Stimulated activated CD4-positive, alpha-beta T cell treated with anti-CD3 and anti-CD28 coated beads, Interleukin-15, amount 100 ng/mL, for 48 hours (primary cell): Measurements from ENCODE around the gene TSPAN4.
A peak's percentile ranks its signal among the peaks of the same experiment; 100 is the strongest.

Experiments used
- DNase-seq, 2 donors: peaks; one replicate each; pipeline ENCODE4 v3.0.0-alpha.2; 2020; ENCODE audit warnings: low read depth in 2 of 2

The TSPAN4 gene

DNA sequence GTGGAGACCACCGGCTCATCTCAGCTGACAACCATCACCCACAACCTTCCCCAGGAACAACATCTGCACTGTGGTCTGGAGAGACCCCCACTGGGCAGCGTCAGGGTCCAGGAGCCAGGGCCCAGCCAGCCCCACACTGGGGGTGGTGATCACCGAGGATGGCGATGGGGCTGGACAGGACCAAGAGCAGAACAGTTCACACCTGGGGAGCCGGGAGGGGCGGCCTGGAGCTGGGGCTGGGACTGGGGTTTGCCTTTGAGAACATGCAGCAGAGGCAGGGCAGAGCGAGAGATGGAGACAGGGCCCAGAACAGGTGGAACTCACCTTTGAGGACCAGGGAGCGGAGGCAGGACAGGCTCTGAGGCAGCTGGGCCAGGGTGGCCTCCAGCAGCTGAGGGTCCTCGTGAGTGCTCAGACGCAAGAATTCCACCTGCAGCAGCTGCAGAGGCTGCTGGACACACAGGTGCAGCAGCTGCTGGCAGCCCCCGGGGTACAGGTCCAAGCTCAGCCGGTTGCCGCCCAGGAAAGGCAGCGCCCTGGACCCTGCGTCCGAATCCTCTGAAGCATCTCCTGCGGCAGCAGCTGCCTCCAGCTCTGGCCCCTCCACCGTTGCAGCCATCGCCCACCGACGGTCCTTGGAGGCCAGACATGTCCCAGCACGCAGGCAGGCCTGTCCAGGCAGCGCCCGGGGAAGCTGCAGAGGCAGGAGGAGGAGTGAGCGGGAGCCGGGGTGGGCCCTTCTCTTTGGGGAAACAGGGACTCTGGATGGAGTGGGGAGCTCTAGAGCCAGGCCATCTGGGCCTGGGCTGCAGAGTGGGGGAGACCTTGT lies 38.7 kb upstream of the TSPAN4 start:
- no peak for DNase-seq

- DNase-seq = no peak
Measured at GRCh38 chr11:804599-804964, 38.1 kb upstream of the TSPAN4 start.

DNA sequence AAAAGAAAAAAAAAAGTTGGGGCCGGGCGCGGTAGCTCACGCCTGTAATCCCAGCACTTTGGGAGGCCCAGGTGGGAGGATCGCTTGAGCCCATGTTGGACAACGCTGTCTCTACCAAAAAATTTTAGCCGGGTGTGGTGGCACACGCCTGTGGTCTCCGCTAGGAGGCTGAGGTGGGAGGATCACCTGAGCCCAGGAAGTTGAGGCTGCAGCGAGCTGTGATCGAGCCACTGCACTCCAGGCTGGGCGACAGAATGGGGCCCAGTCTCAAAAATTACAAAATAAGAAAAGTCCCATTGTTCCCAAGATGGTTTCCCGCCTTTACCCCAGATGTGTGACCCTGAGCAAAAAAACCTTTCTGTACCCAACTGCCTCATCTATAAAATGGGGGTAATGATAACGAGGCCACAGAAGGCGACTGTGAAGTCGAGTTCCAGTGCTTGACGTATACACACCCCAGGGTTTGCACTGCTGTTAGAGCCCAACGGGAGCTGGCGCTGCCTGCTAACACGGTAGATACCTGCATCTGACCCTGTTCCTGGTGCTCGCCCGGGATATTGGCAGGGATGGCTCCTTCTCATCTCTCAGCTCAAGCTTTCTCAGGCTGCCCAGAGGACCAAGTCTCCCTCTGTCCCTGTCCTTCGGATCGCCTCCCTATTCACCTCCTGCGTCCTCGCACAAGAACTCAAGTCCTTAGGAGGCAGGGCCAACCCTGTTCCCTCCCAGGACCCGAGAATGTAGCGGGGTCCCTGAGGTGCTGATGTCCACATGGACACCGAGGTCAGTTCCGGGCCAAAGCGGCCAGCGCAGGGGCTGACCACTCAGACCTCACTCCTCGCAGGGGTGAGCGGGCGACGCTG lies 34.0 kb upstream of the TSPAN4 start:
- DNase-seq = peak in 1 of 2 donors; percentile 41

DNA sequence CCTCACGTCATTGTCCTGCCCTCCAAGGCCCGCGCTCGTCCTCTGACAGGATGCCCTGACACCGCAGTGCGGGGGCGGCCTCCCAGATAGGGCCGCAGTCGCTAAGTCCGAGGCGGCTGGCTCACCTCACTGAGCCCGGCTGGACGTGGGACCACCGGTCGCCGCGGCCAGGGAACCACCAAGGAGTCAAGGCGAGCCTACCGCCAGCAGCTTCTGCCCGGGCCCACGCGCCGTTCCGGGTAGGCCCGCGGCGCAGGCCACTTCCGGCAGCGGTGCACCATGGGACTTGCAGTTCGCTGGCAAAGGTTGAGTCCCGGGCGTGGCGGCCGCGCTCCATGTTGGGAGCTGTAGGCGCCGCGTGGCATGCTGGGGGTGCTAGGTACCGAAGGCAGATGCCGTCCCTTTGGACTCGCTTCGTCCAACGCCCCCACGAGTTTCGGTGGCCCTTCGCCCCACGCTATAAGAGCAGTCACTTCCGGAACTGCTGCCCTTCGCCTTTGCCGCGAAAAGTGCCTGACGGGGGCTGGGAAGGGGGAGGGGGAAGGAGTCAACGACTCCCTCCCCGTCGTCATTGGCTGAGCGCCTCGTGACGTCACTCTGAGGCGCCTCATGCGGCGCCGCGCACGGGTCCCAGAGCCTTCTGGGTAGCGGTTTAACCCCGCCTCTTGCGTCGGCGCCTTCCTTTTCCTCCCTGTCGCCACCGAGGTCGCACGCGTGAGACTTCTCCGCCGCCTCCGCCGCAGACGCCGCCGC lies 33.2 kb upstream of the TSPAN4 start, which contains the start of gene RPLP2:
TSS of gene RPLP2 (plus strand) at position 681 of the 753 bp plus-strand sequence. CDS start 268 bp downstream, outside the sequence.
- peak; percentile 97 to 98 for DNase-seq

- no peak for DNase-seq
Measured at GRCh38 chr11:810040-810567, 32.5 kb upstream of the TSPAN4 start.

GRCh38 chr11:811446-812245 lies 31.0 kb upstream of the TSPAN4 start:
- DNase-seq = no peak

DNA sequence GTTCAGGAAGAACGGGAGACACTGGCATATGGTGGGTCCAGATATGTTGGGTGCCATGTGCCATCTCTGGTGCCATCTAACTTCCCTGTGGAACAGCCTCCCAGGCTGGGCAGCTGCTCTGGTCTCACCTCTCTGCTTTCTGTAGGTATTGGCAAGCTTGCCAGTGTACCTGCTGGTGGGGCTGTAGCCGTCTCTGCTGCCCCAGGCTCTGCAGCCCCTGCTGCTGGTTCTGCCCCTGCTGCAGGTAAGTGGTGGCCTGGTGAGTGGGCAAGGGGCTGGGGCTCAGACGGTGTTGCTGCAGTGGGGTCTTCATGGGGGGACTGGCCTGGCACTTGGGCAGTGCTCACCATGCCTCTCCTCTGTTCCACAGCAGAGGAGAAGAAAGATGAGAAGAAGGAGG lies 30.3 kb upstream of the TSPAN4 start:
- no peak for DNase-seq

- DNase-seq = no peak
Measured at GRCh38 chr11:813072-813455, 29.6 kb upstream of the TSPAN4 start.

- no peak for DNase-seq
Measured at GRCh38 chr11:813456-814096, 29.1 kb upstream of the TSPAN4 start.

DNA sequence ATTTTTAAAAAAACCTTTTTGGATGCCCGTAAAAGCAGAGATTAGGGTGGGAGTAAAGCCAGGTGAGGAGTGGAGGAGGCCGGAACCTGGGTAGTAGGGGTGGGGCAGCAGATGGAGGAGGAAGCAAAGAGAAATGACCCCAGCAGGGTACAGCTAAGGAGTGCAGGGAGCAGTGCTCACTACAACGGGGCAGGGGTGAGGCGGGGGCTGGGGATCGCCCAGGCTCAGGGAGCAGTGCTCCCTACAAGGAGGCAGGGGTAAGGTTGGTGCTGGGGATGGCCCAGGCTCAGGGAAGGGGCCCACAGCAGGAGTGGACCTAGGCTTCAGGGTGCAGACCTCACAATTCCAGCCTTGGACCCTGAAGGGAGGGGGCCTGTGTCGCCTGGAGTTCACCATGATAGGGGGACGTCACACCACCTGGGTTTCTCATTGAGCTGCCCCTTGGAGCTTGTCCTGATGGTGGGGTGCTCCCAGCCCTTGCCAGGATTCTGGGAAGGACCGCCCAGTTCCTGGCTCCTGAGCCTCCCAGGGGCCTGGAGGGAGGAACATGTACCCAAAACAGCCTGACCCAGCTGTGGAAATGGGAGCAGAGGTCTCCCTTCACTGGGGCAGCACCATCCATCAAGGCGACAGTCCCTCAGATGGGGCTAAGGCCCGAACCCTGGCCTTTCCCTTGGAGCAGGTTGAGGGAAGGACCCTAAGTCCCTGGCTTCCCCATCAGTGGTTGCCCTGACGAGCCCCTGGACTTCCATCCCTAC lies 26.8 kb upstream of the TSPAN4 start:
- DNase-seq = no peak

DNA sequence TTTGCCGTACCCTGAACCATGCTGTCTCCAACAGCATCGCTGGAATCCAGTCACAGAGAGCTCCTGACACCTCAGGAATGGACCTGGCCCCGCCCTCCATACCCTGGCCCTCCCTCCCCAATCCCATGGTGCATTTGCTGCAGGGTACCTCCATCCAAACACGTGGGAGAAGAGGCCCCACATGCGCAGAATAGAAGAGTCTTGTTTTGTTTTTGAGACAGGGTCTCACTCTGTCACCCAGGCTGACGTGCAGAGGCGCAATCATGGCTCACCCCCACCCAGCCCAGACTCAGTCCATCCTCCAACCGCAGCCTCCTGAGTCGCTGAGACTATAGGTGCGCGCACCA lies 26.2 kb upstream of the TSPAN4 start:
- no peak for DNase-seq

GRCh38 chr11:818396-819128 lies 24.1 kb upstream of the TSPAN4 start, which contains the start of gene PNPLA2:
Gene PNPLA2 (plus strand): TSS chr11:818914. CDS start chr11:819719, 805 bp downstream.
- DNase-seq = no peak

DNA sequence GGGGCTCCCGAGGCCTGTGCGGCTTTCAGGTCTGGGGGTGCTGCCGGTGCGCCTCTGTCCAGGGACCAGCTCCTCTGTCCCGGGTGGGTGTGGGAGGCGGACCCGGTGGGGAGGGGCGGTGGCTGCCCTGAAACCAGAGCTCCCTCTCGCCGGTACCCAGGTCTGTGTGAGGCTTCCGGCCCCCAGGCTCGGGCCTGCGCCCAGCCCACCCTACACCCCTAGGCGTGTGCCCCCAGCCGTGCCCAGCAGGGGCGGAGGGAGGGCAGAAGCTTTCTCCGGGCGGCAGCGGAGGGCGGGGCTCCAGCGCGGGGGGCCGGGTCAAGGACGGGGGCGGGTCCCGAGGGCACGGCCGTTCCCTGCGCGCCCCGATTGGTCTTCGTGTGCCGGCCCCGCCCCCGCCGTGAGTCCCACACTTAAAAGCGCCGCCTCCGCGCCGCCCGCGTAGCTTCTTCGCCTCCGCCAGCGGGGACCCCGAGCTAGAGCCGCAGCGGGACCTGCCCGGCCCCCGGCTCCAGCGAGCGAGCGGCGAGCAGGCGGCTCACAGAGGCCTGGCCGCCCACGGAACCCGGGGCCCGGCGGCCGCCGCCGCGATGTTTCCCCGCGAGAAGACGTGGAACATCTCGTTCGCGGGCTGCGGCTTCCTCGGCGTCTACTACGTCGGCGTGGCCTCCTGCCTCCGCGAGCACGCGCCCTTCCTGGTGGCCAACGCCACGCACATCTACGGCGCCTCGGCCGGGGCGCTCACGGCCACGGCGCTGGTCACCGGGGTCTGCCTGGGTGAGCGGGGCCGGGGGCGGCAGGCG lies 23.3 kb upstream of the TSPAN4 start:
- peak; percentile 77 to 86 for DNase-seq

GRCh38 chr11:819943-820649 lies 22.6 kb upstream of the TSPAN4 start:
- DNase-seq = peak; percentile 88 to 91

DNA sequence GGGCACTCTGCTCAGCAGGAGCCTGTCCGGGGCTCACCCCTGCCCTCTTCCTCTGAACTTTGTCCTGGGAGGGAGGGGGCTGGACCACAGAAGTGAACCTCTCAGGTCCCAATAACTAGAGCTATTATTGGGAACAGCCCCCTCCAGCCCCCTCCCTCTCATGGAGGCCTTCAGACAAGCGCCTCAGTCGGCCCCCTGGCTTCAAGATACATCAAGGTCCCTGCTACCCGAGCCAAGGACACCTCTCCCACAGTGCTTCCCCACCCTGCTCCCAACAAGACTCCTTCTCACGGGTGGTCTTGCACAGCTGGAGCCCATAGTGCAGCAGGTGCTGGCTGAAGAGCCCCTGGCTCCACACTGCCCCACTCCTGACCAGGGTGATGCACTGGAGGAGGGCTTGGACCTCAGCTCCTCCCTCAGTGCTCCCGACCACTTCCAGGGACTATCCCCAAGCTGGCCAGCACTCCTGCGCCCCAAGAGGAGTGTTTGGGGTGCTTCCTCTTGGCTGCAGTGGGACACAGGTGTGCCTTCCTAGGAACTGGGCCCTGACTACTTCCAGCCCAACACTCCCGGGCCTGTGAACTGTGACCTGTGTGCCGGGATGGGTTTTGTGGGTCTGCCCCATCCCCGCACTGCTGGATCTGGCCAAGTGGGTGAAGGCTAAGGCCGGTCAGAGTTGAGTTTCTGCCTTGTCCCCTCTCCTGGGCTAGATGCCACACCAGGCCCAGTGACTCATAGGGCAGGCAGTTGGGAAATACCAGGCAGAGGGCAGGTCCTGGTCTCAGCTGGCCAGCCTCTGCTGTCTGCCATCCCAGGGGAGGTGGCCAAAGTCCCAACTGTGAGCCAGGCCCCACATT lies 21.8 kb upstream of the TSPAN4 start:
- DNase-seq = no peak

DNA sequence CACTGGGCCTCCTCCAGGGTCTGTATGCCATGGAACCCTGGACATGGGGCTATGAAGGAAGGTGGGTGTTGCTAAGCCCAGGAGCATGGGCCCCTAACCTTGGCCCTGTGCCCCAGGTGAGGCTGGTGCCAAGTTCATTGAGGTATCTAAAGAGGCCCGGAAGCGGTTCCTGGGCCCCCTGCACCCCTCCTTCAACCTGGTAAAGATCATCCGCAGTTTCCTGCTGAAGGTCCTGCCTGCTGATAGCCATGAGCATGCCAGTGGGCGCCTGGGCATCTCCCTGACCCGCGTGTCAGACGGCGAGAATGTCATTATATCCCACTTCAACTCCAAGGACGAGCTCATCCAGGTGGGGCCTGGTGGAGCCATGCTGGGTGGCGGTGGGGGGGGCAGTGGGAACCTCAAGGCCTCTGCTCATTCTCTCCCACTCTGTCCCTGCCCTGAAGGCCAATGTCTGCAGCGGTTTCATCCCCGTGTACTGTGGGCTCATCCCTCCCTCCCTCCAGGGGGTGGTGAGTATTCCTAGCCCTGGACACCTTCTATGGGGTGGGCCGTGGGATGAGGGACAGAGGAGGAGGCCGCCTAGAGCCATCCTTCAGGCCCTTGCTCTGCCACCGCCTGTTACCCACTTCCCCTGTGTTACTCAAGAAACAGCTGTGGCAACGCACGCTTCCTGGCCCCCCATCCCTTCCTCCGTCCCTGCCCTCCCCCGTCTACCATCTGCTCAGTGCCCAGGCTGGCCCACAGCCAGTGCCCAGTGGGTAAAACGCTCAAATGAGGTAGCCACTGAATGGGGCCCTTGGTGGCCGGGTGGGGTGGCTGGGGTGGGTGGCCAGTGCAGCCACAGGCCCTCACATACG lies 20.9 kb upstream of the TSPAN4 start:
- no peak for DNase-seq
